HK-2 (cell line): ENCODE measurements around the gene SLC10A7.

Experiments
- DNase-seq: peaks from one replicate; pipeline ENCODE4 v3.0.0-alpha.2; 2018; ENCODE audit not compliant: unreplicated experiment

SLC10A7 gene, protein sequence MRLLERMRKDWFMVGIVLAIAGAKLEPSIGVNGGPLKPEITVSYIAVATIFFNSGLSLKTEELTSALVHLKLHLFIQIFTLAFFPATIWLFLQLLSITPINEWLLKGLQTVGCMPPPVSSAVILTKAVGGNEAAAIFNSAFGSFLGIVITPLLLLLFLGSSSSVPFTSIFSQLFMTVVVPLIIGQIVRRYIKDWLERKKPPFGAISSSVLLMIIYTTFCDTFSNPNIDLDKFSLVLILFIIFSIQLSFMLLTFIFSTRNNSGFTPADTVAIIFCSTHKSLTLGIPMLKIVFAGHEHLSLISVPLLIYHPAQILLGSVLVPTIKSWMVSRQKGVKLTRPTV

GRCh38 chr4:146521541-146522097 is at the start of gene SLC10A7:
Gene SLC10A7 (minus strand): TSS chr4:146521940. CDS start chr4:146521717, 223 bp downstream.
- peak; percentile 75 for DNase-seq

DNA sequence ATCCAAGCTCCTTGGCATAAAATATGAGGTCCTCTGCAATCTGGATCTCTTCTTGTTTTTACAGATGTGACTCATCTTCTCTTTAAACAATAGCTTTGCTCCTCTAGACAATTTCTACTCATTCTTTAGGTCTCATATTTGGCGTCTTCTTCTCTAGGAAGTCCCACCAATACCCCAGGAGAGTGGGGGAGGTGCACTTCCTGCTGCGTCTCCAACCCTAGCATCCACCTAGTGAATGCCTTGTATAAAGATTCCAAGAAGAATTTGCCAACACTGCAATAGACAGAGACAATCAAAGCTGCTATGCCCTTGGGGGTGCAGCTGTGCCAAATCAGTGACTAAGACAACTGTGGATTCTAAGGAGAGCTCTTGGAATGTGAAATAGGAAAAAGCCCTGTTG is 45.7 kb upstream of the SLC10A7 start:
- no peak for DNase-seq

DNA sequence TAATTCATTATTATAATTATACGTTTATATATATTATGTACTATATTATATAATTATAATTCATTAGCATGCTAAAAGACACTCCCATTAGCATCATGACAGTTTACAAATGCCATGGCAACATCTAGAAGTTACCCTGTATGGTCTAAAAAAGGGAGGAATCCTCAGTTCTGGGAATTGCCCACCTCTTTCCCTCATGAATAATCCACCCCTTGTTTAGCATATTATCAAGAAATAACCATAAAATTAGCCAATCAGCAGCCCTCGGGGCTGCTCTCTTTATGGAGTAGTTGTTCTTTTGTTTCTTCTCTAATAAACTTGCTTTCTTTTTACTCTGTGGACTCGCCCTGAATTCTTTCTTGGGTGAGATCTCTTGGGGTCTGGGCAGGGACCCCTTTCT is 42.8 kb upstream of the SLC10A7 start:
- DNase-seq = no peak

DNA sequence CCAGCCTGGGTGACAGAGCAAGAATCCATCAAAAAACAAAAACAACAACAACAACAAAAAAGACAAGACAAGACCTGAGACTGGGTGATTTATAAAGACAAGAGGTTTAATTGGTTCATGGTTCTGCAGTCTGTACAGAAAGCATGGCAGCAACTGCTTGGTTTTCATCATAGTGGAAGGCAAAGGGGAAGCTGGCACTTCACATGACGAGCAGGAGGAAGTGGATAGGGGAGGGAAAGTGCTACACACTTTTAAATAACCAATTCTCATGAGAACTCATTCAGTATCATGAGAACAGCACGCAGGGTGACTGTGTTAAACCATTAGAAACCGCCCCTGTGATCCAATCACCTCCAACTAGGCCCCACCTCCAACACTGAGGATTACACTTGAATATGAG is 28.4 kb upstream of the SLC10A7 start:
- no peak for DNase-seq

DNA sequence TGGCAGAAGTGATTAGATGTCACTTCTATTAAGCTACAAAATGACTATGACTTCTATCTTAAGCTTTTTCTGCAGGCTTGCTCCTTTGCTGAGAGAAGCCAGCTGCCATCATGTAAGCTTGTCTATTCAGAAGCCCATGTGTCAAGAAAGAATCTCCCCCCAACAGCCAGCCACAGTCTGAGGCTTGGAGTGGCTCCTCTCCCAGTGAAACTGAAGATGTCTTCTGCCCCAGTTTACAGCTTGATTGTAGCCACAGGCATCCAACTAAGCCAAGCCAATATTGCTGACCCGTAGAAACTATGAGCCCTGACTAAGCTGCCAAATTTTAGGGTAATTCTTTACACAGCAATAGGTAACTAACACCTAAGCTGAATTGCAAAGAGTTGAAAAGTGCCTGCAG is 26.7 kb upstream of the SLC10A7 start:
- DNase-seq = no peak

DNA sequence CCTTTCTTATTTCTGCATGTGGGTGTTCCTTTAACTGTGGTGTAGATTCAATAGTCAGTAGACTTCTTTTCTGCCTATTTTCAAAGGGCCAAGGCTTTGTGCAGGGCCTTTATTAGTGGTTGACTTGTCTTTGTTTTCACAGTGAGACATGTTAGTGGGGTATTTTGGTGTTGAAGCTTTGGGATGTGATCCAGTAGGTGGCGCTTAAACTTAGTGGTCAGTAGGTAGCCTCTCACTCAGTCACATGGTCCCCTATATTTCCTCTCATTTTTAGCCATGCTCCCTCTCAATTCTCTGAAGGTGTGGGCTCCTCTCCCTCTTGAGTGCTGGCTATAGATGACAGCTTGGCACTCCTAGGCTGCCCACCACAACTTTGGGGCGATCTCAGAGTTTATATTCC is 23.4 kb upstream of the SLC10A7 start:
- no peak for DNase-seq

DNA sequence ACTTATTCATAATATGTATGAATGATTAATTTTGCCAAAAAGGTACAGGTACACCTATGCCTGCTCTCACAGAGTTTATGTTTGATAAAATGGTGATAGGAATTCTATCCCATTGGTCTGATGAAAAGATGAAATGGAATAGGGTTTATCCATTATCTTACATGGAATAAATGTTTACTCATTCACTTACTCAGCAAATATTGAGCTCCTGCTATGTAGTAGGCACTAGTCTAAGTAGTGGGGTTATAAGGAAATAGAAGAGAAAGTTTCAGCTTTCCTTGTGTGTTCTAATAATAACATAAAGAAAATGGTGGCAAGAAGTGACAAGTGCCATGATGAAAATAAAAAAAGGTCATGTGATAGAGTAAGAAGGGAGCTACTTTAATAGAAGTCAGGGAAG is 12.4 kb upstream of the SLC10A7 start:
- DNase-seq = no peak

- DNase-seq = no peak
Measured at GRCh38 chr4:146525754-146526153, 4.0 kb upstream of the SLC10A7 start.

DNA sequence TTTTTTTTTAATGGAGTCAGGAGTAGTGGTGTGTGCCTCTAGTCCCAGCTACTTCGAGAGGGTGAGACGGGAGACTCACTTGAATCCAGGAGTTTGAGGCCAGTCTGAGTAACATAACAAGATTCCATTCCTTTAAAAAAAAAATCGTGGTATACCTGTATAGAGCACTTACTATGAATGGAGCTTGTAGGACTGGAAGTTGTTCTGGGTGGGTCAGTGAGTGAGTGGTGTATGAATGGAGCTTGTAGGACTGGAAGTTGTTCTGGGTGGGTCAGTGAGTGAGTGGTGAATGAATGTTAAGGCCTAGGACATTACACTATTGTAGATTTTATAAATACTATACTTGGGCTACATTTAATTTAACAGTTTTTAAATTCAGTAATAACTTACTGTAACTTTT is 2.9 kb upstream of the SLC10A7 start:
- no peak for DNase-seq

- no peak for DNase-seq
Measured at GRCh38 chr4:146522869-146523205, 1.1 kb upstream of the SLC10A7 start.

DNA sequence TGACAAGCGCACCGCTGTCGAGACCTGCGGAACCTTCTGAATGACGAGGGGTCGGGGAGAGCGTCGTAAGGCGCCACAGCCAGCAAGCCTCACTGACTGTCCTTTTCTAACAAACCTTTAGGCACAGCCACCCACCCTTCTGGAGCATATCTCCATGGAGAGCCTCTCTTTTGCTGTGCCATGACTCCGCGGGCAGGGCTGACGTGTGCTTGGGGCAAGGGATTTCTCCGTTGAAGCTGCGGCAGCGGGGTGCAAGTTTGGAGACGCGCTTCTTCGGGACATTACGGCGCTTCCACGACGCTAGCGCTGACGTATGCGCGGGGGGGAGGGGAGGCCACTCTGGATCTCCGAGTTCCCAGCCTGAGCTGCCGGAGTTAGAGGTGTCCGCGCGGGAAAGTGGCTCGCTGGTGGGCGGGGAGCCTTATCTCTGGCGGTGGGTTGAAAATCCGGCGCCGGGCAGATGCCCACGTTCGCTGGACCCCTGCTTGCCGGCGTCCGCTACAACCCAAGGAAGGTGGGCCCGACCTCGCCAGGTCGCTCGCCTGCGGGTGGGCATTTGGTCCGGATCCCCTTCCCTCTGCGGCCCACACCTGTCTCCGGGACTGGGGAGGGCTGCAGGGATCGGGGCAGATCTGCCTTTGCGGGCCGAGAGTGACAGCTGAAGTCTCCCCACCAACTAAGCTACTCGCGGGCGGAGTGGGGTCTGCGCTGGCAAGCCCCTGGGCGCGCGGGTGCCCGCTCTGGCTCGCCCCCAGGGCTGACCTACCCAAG is 543 bp upstream of the SLC10A7 start:
- DNase-seq = peak; percentile 85

GRCh38 chr4:146520896-146521540 is 722 bp downstream of the SLC10A7 start:
- DNase-seq = peak; percentile 25

DNA sequence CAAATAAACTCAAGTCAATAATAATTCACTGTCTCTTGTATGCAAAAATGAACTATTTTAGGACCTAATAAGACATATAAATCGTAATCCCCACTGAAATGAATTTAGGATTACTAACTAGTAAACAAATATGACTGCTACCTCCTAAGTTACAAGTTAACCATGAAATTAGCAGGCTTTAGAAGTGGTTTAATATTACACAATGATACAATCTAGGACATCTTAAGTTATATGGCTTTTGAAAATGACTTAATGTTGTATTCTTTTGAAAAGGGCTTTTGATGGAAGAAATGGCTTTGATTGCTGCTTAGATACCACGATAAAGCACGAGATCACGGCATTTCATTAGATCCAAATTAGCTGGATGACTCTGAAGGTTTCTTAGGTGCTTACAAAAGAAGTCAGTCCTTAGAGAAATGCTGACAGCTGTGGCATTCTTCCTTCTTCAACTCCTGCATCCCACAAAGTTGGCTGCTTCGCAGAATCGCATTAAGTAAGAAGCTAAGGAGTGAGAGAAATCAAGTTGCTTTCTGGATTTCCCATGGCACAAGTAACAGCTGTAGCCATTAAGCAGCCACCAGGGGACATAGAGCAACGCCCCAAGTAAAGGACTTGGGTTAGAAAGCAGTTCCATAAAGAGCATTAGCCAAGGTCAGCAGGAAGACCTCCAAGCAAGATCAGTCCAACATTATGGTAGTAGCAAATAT is 6.9 kb downstream of the SLC10A7 start:
- no peak for DNase-seq

GRCh38 chr4:146513548-146513947 is 8.2 kb downstream of the SLC10A7 start:
- DNase-seq = no peak

DNA sequence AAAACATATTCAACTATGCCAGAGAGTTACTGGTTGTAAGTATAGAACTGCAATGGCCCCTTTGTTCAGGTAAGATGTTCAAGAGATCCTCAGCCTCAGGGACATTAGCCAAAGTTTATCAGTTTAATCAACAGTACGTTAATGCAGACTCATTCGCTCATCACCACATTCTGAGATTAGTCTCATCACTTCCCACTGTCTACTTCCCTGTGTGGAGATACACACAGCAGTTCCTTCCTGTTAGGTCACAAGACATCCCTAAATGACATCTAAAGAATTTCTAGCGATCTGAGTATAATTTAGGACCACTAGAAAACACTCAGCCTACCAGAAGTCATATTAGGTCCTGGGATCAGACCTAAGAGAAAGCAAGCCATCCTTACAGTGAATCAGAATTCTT is 10.4 kb downstream of the SLC10A7 start:
- DNase-seq = no peak

GRCh38 chr4:146510942-146511341 is 10.8 kb downstream of the SLC10A7 start:
- DNase-seq = no peak

DNA sequence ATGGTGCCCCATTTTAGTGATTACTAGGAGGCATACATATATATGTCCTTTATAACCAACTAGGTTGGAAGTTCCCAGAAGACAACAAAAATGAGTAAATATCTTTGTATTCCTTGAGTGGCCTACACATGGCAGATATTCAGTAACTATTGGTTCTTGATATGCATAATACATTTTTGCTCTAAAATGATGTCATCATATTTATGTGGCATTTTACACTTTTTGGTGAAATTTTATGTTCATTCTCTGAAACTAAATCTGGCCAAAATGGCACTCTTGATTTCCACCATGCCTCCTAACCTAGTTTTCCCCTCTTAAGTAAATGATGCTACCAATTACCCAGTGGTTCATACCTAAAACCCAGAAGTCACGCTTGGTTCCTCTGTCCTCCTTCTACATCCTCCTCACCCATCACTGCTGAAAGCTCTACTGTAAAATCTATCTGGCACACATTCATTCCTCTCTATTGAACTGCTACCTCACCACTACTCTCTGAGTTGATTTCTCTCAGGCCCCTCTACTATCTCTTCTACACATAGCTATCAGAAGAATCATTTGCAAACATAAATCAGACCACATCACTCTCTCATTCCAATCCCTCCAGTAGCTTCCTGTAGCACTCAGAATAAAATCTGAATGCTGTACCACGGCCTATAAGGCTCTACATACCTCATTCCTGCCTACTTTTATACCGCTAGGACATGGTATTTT is 13.4 kb downstream of the SLC10A7 start:
- DNase-seq = no peak

DNA sequence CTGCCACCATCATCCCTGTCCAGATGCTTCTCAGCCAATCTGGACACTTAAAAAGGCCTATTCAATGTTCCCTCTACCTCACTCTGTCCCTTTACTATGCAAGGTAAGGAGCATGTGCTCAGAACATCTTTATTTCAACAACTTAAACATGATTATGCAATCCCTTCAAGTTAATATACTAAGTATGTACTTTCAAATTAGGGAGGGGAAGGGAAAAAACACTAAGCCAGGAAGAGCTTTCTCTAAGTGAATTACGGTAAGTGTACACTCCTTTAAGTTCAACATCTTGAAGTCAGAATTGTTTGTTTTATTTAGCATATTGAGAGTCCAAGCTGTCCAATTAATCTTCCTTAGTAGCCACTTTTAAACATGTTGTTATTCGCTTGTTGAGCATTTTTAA is 14.1 kb downstream of the SLC10A7 start:
- no peak for DNase-seq

DNA sequence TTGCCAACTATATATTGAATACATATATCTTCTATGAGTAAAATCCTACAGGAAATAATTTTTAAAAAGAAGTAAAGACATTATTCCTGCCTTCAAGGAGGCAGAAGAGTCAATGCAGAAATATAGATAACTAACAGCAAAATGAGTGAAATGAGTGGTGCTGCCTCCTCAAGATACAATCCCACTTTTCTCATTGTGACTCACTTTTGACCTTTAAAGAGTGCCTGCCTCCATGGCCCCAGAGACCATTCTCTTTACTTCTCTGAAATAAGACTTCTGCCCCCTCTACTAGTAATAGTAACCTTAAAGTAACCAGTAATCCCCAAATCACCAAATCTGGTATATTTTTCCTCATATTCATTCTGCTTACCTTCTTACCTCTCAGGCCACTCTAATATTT is 15.5 kb downstream of the SLC10A7 start:
- DNase-seq = no peak

DNA sequence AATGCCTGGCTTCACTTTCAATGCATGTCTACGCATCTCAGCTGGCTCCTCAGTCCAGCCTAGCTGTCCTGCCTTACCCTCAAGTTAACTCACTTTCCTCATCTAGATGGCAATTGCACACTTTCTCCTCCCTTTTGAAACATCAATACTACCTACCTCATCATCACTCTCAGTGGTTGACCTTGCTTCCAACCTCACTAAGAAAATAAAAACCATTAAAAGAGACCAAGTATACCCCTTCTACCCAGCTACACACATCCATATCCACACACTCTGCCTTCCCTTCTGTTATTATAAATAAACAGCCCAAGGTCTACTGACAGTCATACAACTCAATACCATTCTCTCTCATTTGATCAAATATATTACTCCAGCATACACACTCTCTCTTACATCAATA is 21.5 kb downstream of the SLC10A7 start:
- no peak for DNase-seq

DNA sequence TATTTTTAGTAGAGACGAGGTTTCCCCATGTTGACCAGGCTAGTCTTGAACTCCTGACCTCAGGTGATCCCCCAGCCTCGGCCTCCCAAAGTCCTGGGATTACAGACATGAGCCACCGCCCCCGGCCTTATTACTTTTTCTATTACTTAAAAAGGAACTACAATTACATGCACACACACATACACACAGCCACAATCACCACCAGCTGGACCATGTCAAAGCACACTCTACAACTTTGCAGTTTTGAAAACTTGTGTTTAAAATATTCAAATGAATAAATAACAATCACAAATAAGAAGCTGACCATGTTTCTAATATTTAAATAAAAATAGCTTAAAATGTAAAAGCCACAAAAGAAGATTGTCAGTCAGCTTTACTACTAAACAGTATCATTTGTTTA is 23.4 kb downstream of the SLC10A7 start:
- no peak for DNase-seq
